Measurements from ENCODE around the gene XRCC5. TPM values are rescaled to one million over a fixed set of nuclear protein-coding genes. Genes with fewer than 3 reads are reported as not detected.
A peak's percentile ranks its signal among the peaks of the same experiment; 100 is the strongest.

Gene XRCC5
- total RNA-seq, 1 donor from 2014 or later: 185 TPM

GRCh38 chr2:216242365-216242764 lies 133.2 kb downstream of the XRCC5 start:
- Histone ChIP-seq H3K36me3 (ENCODE audit: control insufficient read depth, insufficient read depth, low read length) (no peaks in the 10 kb centered on the region), H3K4me3 (ENCODE audit: low read depth, low read length) (no peak overlapping the region), H3K27me3 (ENCODE audit: control insufficient read depth, insufficient read depth, low read length) (no peaks in the 10 kb centered on the region)
- DNase-seq (ENCODE audit: low read depth) (no peak), FAIRE-seq (no peak)
- TF ChIP-seq CTCF (IDR thresholded peaks at IDR 0.05; ENCODE audit: insufficient read depth, low read length, severe bottlenecking): no peak

DNA sequence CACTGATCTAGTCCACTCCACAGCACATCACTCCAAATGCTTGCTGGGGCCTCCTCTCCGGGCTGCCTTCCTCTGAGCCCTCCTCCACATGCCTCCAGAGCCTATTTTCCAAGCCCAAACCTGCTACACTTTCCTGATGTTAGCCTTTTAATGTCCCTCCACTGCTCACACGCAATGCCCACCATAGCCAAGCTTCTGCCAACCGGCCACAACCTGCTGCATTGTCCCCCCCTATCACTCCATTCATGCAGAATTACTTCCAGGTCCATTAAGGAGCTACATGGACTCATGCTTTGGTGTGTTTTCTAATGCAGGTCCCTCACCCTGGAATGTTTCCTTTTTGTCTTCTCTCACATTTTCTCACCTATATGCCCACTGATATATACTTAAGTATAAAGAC lies 133.9 kb downstream of the XRCC5 start:
- FAIRE-seq (peak; percentile 52), DNase-seq (ENCODE audit: low read depth) (no peak)
- TF ChIP-seq CTCF (IDR thresholded peaks at IDR 0.05; ENCODE audit: insufficient read depth, low read length, severe bottlenecking): no peak
- Histone ChIP-seq H3K36me3 (ENCODE audit: control insufficient read depth, insufficient read depth, low read length) (no peaks in the 10 kb centered on the region), H3K4me3 (ENCODE audit: low read depth, low read length) (no peak overlapping the region), H3K27me3 (ENCODE audit: control insufficient read depth, insufficient read depth, low read length) (no peaks in the 10 kb centered on the region)

DNA sequence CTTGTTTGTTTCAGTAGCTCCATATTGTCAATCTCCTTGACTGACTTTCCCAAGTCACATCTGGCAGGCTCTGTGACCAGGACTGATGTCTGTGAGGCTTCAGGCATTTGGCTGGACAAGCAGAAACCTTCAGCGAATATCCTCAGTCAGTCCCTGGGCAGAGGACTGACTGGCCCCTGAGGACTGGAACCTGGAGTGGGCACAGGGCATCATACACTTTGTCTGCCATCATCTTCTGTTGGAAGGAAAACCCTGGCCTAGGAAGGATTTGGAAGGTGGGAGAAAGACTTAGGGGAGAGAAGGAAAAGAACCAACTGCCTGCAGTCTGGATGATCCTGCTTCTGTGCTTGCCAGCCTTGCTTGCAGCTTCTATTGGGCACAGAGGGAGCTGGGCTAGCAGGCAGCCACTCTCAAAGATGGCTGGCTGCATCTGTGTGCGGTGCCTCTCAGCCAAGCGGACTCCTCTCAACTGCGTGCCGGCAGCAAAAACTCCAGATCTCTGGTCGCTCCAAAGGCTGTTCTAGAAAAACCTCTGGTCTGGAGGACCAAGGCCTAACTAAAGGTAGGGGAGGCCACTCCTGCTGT lies 136.3 kb downstream of the XRCC5 start:
- FAIRE-seq: peak; percentile 73
- Histone ChIP-seq H3K27me3 (ENCODE audit: control insufficient read depth, insufficient read depth, low read length) (no peaks in the 10 kb centered on the region), H3K4me3 (ENCODE audit: low read depth, low read length) (no peak overlapping the region), H3K36me3 (ENCODE audit: control insufficient read depth, insufficient read depth, low read length) (no peaks in the 10 kb centered on the region)
- DNase-seq (ENCODE audit: low read depth): no peak
- no peak for TF ChIP-seq CTCF (IDR thresholded peaks at IDR 0.05; ENCODE audit: insufficient read depth, low read length, severe bottlenecking)

GRCh38 chr2:216246766-216247165 lies 137.6 kb downstream of the XRCC5 start:
- H3K27me3 ChIP-seq (ENCODE audit: control insufficient read depth, insufficient read depth, low read length): no peaks in the 10 kb centered on the region
- H3K36me3 ChIP-seq (ENCODE audit: control insufficient read depth, insufficient read depth, low read length): no peaks in the 10 kb centered on the region
- FAIRE-seq (no peak), DNase-seq (ENCODE audit: low read depth) (no peak)
- no peak overlapping the region for H3K4me3 ChIP-seq (ENCODE audit: low read depth, low read length)
- TF ChIP-seq CTCF (IDR thresholded peaks at IDR 0.05; ENCODE audit: insufficient read depth, low read length, severe bottlenecking): no peak

Other genes starting within 250 kb of the XRCC5 start
- gene MREG, start 95.8 kb upstream of the XRCC5 start, total RNA-seq: 24.7 and 28.8 TPM in 2 replicates
- 21.3 and 57.5 TPM in 2 replicates for gene PECR, start 27.5 kb upstream of the XRCC5 start, total RNA-seq
- 0.26 and 0.51 TPM in 2 replicates for gene TMEM169, start 27.4 kb upstream of the XRCC5 start, total RNA-seq